Measurements from ENCODE around the gene EFNA1.

The EFNA1 gene

DNA sequence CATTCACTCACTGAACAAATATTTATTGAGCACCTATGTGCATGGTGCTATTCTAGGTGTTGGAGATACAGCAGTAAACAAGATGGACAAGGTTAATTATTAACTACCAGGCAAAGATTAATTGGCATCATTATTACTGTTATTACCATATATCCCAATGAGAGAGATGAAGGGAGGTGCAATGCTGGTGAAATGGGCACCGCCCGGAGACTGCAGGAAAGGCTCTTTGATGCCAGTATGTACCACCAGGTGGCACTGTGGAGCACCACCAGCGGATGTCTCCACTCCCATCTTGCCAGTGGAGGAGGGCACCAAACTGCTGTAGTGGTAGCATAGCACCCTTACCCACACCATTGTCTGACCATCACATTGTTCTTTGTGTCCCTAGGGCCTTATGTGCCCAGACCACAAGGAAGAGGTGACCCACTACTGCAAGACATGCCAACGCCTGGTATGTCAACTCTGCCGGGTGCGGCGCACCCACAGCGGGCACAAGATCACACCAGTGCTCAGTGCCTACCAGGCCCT lies 48.9 kb downstream of the EFNA1 start (continued):
- TF ChIP-seq HIC1 (tag by site-specific recombination; IDR thresholded peaks at IDR 0.05): peak; percentile 92

GRCh38 chr1:155177192-155177917 lies 49.7 kb downstream of the EFNA1 start:
- ChIA-PET POLR2A (interaction anchor here (1.0 to 1.4 kb wide), 3 partner anchors 17 to 145 kb away, joined by 3 to 11 read pairs (median 4); no protein-coding TSS in a partner anchor), CTCF (interaction anchor here (0.5 to 4.3 kb wide), 13 partner anchors 9 to 1827 kb away, joined by 3 to 49 read pairs (median 4); partner anchors contain the start of gene THBS3)
- TF ChIP-seq SETDB1 (IDR thresholded peaks at IDR 0.05; ENCODE audit: insufficient read length, low read length) (no peak), ZIC2 (tag by site-specific recombination; IDR thresholded peaks at IDR 0.05) (no peak), ZNF274 (IDR thresholded peaks at IDR 0.05; ENCODE audit: low read length) (no peak), ZNF274 (tag by site-specific recombination; IDR thresholded peaks at IDR 0.05; ENCODE audit: borderline replicate concordance) (no peak), ZNF335 (tag by site-specific recombination; conservative IDR thresholded peaks at IDR 0.05) (no peak), KLF8 (tag by site-specific recombination; IDR thresholded peaks at IDR 0.05) (no peak), SCRT1 (tag by site-specific recombination; IDR thresholded peaks at IDR 0.05; ENCODE audit: borderline replicate concordance) (no peak), ZNF211 (tag by site-specific recombination; IDR thresholded peaks at IDR 0.05; ENCODE audit: low read depth) (no peak), ZNF768 (tag by site-specific recombination; IDR thresholded peaks at IDR 0.05) (no peak), ZNF23 (tag by site-specific recombination; IDR thresholded peaks at IDR 0.05; ENCODE audit: borderline replicate concordance) (no peak), ZNF214 (tag by site-specific recombination; IDR thresholded peaks at IDR 0.05; ENCODE audit: borderline replicate concordance) (no peak), MEIS1 (CRISPR knock-in tag; IDR thresholded peaks at IDR 0.05; ENCODE audit: borderline replicate concordance) (no peak)
- TF ChIP-seq, protein P1, sequence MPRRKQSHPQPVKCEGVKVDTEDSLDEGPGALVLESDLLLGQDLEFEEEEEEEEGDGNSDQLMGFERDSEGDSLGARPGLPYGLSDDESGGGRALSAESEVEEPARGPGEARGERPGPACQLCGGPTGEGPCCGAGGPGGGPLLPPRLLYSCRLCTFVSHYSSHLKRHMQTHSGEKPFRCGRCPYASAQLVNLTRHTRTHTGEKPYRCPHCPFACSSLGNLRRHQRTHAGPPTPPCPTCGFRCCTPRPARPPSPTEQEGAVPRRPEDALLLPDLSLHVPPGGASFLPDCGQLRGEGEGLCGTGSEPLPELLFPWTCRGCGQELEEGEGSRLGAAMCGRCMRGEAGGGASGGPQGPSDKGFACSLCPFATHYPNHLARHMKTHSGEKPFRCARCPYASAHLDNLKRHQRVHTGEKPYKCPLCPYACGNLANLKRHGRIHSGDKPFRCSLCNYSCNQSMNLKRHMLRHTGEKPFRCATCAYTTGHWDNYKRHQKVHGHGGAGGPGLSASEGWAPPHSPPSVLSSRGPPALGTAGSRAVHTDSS (tag by site-specific recombination; IDR thresholded peaks at IDR 0.05): no peak
- H3K4me3 ChIP-seq (ENCODE audit: low read depth, low read length): no peak overlapping the region
- no peak overlapping the region for H3K27ac ChIP-seq (ENCODE audit: extremely low read depth, low read depth, low read length)
- no peaks in the 10 kb centered on the region for H3K4me1 ChIP-seq (ENCODE audit: control insufficient read depth, insufficient read depth, low read length)
- H3K36me3 ChIP-seq (ENCODE audit: control insufficient read depth in 2 of 2, insufficient read depth in 1 of 2, low read length in 2 of 2): no peaks in the 10 kb centered on the region
- H3K9me3 ChIP-seq (ENCODE audit: control insufficient read depth, insufficient read depth, low read depth, low read length): no peaks in the 10 kb centered on the region

- H3K36me3 ChIP-seq (ENCODE audit: control insufficient read depth in 2 of 2, insufficient read depth in 1 of 2, low read length in 2 of 2): no peaks in the 10 kb centered on the region
- POLR2A ChIA-PET: interaction anchor here (1.0 to 1.4 kb wide), 3 partner anchors 16 to 144 kb away, joined by 3 to 11 read pairs (median 4); no protein-coding TSS in a partner anchor
- CTCF ChIA-PET: interaction anchor here (0.6 to 4.3 kb wide), 5 partner anchors 15 to 415 kb away, joined by 3 to 49 read pairs (median 7); no protein-coding TSS in a partner anchor
- TF ChIP-seq KLF1 (tag by site-specific recombination; IDR thresholded peaks at IDR 0.05) (no peak), ZNF518A (tag by site-specific recombination; conservative IDR thresholded peaks at IDR 0.05; ENCODE audit: low read depth) (no peak), ZNF544 (tag by site-specific recombination; IDR thresholded peaks at IDR 0.05) (no peak), ZNF311 (tag by site-specific recombination; IDR thresholded peaks at IDR 0.05; ENCODE audit: borderline replicate concordance) (no peak), ZNF274 (IDR thresholded peaks at IDR 0.05; ENCODE audit: low read length) (no peak), ZNF274 (tag by site-specific recombination; IDR thresholded peaks at IDR 0.05; ENCODE audit: borderline replicate concordance) (no peak), ZNF571 (tag by site-specific recombination; IDR thresholded peaks at IDR 0.05) (no peak), REPIN1 (tag by site-specific recombination; IDR thresholded peaks at IDR 0.05; ENCODE audit: low read depth) (no peak)
- TF ChIP-seq, protein P2, sequence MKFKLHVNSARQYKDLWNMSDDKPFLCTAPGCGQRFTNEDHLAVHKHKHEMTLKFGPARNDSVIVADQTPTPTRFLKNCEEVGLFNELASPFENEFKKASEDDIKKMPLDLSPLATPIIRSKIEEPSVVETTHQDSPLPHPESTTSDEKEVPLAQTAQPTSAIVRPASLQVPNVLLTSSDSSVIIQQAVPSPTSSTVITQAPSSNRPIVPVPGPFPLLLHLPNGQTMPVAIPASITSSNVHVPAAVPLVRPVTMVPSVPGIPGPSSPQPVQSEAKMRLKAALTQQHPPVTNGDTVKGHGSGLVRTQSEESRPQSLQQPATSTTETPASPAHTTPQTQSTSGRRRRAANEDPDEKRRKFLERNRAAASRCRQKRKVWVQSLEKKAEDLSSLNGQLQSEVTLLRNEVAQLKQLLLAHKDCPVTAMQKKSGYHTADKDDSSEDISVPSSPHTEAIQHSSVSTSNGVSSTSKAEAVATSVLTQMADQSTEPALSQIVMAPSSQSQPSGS (tag by site-specific recombination; IDR thresholded peaks at IDR 0.05; ENCODE audit: low read depth): no peak
Measured at GRCh38 chr1:155177918-155178281, 50.2 kb downstream of the EFNA1 start.

More at GRCh38 chr1:155177918-155178281, 50.2 kb downstream of the EFNA1 start:
- Histone ChIP-seq H3K4me3 (ENCODE audit: low read depth, low read length) (no peak overlapping the region), H3K4me1 (ENCODE audit: control insufficient read depth, insufficient read depth, low read length) (no peaks in the 10 kb centered on the region), H3K27ac (ENCODE audit: extremely low read depth, low read depth, low read length) (no peak overlapping the region), H3K9me3 (ENCODE audit: control insufficient read depth, insufficient read depth, low read depth, low read length) (no peaks in the 10 kb centered on the region)

All from HEK293 (cell line).